ENCODE results near the gene DNHD1.

Gene DNHD1

DNA sequence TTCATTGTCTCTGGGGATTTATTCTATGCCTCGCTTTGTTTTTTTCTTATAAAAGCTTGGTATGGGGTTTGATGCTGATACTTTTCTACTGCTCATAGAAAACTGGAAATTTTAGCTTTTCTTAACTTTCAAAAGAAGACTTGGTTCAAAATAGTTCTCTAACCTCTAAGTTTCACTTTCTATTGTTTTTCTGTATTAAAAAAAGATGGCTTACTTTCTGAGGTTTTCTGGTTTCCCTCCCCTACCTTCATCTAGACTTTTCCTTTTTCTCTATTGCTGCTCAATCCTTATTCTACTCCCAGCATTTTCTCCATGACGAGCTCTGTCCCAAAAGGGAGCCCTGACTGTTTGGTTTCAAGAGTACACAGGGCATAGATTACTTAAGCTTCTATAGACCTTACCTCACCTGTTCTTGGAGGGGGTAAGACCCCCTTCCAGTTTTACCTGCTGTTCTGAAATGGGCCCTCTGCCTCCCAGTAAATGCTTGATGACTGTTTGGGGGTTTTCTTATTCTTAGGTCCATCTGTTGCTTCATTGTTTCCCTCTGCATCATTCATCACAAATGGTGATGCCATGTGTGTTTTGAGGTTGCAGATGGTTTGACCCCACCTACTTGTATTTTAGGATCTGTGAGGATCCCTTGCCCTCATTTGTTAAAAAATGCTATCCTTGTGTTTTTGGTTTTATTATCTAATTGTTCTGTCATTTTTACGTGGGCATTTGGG lies 29.5 kb downstream of the DNHD1 start:
- H3K4me3 ChIP-seq (replicated peaks; ENCODE audit: low read depth, low read length): no peak overlapping the region
- TF ChIP-seq, protein P1, sequence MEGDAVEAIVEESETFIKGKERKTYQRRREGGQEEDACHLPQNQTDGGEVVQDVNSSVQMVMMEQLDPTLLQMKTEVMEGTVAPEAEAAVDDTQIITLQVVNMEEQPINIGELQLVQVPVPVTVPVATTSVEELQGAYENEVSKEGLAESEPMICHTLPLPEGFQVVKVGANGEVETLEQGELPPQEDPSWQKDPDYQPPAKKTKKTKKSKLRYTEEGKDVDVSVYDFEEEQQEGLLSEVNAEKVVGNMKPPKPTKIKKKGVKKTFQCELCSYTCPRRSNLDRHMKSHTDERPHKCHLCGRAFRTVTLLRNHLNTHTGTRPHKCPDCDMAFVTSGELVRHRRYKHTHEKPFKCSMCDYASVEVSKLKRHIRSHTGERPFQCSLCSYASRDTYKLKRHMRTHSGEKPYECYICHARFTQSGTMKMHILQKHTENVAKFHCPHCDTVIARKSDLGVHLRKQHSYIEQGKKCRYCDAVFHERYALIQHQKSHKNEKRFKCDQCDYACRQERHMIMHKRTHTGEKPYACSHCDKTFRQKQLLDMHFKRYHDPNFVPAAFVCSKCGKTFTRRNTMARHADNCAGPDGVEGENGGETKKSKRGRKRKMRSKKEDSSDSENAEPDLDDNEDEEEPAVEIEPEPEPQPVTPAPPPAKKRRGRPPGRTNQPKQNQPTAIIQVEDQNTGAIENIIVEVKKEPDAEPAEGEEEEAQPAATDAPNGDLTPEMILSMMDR (IDR thresholded peaks at IDR 0.05; ENCODE audit: low read length, missing control alignments): no peak
- no peak for DNase-seq (ENCODE audit: low read depth)

DNA sequence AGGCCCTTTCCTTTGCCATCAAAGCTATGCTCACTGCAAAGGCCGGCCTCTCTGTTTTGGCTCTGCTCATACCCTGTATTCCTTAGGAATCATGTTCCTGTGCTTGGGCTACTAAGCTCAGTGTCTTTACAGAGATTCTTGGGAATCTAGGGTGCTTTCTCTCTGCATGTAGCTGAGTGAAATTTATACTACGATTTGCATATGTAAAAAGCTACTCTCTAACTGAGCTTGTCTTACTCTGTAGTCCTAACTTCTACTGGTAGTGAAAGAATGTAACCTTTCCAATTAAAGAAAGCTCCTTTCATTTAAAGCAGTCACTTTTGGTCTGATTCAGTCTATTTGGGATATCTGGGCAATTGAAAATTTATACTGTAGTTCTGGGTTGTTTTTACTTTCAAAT lies 32.2 kb downstream of the DNHD1 start:
- H3K4me3 ChIP-seq (replicated peaks; ENCODE audit: low read depth, low read length): no peak overlapping the region
- no peak for DNase-seq (ENCODE audit: low read depth)
- TF ChIP-seq, protein P1 (IDR thresholded peaks at IDR 0.05; ENCODE audit: low read length, missing control alignments): no peak

DNA sequence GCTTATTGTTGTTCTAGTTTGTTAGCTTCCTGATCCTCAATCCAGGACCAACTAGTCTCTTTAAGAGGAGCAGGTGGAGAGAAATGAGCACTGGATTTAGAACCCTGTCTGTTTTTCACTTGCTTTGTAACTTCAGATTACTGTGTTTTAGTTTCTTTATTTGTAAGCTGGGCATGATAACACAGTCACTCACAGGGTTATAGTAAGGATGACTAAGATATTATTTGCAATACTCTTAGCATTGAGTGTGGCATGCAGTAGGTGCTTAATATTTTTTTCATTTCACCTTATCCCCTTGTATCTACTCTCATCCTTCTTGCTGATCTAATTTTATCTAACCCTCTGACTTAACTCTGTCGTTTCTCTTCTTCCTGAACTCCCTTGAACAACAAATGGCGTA lies 33.8 kb downstream of the DNHD1 start:
- DNase-seq (ENCODE audit: low read depth): no peak
- TF ChIP-seq, protein P1 (IDR thresholded peaks at IDR 0.05; ENCODE audit: low read length, missing control alignments): no peak
- H3K4me3 ChIP-seq (replicated peaks; ENCODE audit: low read depth, low read length): no peak overlapping the region

DNA sequence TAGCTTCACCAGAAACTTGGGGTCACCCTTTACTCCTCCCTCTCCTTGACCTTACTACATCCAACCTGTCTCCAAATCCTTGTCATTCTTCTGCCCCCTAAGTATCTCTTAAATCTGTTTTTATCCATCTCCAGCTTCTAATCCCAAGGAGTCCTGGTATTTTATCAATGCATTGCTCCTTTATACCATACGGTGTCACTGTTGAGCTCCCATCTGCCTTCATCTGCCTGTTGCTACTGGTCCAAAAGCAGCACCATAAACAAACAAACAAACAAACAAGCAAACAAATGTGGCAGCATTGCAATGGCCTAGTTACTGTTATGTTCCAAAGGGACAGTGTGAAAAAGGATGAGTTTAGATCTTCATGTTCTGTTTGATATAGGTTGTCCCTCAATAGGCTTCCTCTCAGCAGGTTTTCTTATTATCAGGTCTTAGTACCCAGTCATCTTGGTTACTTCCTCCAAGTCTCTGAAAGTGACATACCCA lies 34.2 kb downstream of the DNHD1 start:
- TF ChIP-seq, protein P1 (IDR thresholded peaks at IDR 0.05; ENCODE audit: low read length, missing control alignments): peak; percentile 88
- no peak overlapping the region for H3K4me3 ChIP-seq (replicated peaks; ENCODE audit: low read depth, low read length)
- peak; percentile 70 for DNase-seq (ENCODE audit: low read depth)

DNA sequence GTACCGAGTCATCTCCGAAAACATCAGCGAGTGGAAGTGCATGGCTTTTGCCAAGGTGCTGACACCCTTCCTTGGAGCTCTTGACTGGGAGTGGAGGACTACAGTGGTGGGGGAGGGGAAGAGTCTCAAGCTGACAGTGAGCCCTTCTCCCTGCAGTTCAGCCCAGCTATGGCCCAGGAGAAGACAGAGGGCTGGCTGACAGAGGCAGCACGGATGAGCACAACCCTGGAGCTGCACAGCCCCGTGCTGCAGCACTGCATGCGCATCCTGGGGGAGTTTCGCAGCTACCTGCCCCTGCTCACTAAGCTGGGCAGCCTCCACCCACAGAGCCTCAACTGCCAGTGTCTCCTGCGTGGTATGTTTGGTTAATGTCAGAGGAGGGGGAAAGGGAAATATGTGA lies 41.4 kb downstream of the DNHD1 start:
- TF ChIP-seq, protein P1 (IDR thresholded peaks at IDR 0.05; ENCODE audit: low read length, missing control alignments): no peak

DNA sequence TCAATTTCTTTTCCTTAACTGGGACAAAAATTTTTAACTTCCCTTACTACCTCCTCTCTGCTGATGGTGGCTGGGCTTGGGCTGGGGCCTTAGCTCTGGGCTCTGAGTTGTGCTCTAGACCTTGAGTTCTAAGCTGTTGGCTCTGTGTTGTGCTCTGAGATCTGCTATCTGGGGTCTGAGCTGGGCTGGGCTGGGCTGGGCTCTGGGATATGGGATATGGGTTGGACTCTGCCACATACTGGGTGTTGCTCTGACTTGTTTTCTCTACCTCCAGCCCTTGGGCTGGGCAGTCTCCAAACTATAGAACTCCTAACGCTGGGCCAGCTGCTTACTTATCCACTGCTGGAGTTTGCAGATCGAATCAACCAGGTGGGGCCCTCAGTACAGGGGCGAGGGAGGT lies 41.9 kb downstream of the DNHD1 start:
- H3K4me3 ChIP-seq (replicated peaks; ENCODE audit: low read depth, low read length): no peak overlapping the region
- DNase-seq (ENCODE audit: low read depth): no peak
- TF ChIP-seq, protein P1 (IDR thresholded peaks at IDR 0.05; ENCODE audit: low read length, missing control alignments): no peak

More for the DNA sequence above, 41.4 kb downstream of the DNHD1 start:
- no peak for DNase-seq (ENCODE audit: low read depth)
- H3K4me3 ChIP-seq (replicated peaks; ENCODE audit: low read depth, low read length): no peak overlapping the region

Measured in fibroblast of pulmonary artery (primary cell).